Left lung (tissue), 8 donors: Measurements from ENCODE around the gene KRTAP5-11. TPM values are rescaled to one million over a fixed set of nuclear protein-coding genes. Genes with fewer than 3 reads are reported as not detected.

Experiments
- polyA plus RNA-seq, 6 donors: library from polyadenylated mRNA; unstranded; fragments of 120-200 nt; gene quantifications; one replicate each; pipeline ENCODE4 v1.2.1, GENCODE V29; 2013; ENCODE audit not compliant: insufficient read length in 6 of 6
- total RNA-seq, 2 donors: library from RNA; stranded (reverse); fragmentation: NEBNext Ultra II Directional; extraction: Animal tissue kit (Norgen Biotek cat#: 25700); gene quantifications; one replicate each; pipeline ENCODE4 v1.2.1, GENCODE V29; 2021
- donor health status: DM: no; HTN: yes; CAD: no.
- donor health status: DM: no; HTN: no; CAD: no.

KRTAP5-11 gene
- total and polyA plus RNA-seq, 8 donors = 0.24 to 0.58 (median 0.41) TPM; not detected in 5

Other genes starting within 250 kb of the KRTAP5-11 start
- gene DHCR7, start 134.5 kb downstream of the KRTAP5-11 start, total RNA-seq = 100 to 1,000 TPM in 1 of 2 donors, 10 to 100 TPM in 1; 87.9 to 200 TPM
- gene DHCR7, start 134.5 kb downstream of the KRTAP5-11 start, polyA plus RNA-seq = 10 to 100 TPM; 14.6 to 37.6 (median 25.7) TPM
- 10 to 100 TPM; 71.4 to 78.9 TPM for gene NADSYN1, start 129.7 kb downstream of the KRTAP5-11 start, total RNA-seq
- gene NADSYN1, start 129.7 kb downstream of the KRTAP5-11 start, polyA plus RNA-seq = 10 to 100 TPM; 53.2 to 66.2 (median 58.6) TPM
- under 1 TPM in 1 of 2 donors, not detected in 1; 0.24 TPM for gene KRTAP5-7, start 55.6 kb downstream of the KRTAP5-11 start, total RNA-seq
- under 1 TPM in 2 of 6 donors, not detected in 4; 0.14 to 0.18 TPM for gene KRTAP5-7, start 55.6 kb downstream of the KRTAP5-11 start, polyA plus RNA-seq
- gene KRTAP5-8, start 44.9 kb downstream of the KRTAP5-11 start, total RNA-seq = under 1 TPM in 1 of 2 donors, not detected in 1; 0.31 TPM
- gene KRTAP5-8, start 44.9 kb downstream of the KRTAP5-11 start, polyA plus RNA-seq = under 1 TPM in 2 of 6 donors, not detected in 4; 0.21 to 0.49 TPM
- under 1 TPM; 0.20 to 0.24 TPM for gene KRTAP5-9, start 34.5 kb downstream of the KRTAP5-11 start, total RNA-seq
- under 1 TPM; 0.26 to 0.52 (median 0.41) TPM for gene KRTAP5-9, start 34.5 kb downstream of the KRTAP5-11 start, polyA plus RNA-seq
- not detected for gene KRTAP5-10, start 17.3 kb downstream of the KRTAP5-11 start, total RNA-seq
- gene KRTAP5-10, start 17.3 kb downstream of the KRTAP5-11 start, polyA plus RNA-seq = under 1 TPM in 2 of 6 donors, not detected in 4; 0.14 to 0.27 TPM